Right lobe of liver (tissue), 4 donors: ENCODE data around the gene SPOPL.

Source experiments
- POLR2A ChIP-seq: fragments of 450-650 bp; IDR thresholded peaks from one replicate; pipeline ENCODE4 v1.6.1; 2017; ENCODE audit warnings: antibody characterized with exemption, mild to moderate bottlenecking
- TF ChIP-seq, protein P1 (sequence below), 4 donors: fragments of 200-600 bp in 3 of 4; fragments of 450-650 bp in 1 of 4; IDR thresholded peaks; one replicate each; pipeline versions ENCODE4 v1.5.1 to v1.8.0; 2016 to 2022; ENCODE audit warnings: antibody characterized with exemption in 4 of 4, mild to moderate bottlenecking in 2 of 4
- donor health status: DM: no; HTN: no; CAD: no.
- donor health status: DM: no; HTN: no; CAD: no.
- donor health status: DM: no; HTN: yes; CAD: no.

GRCh38 chr2:138468617-138469016 is 33.0 kb upstream of the SPOPL start:
- TF ChIP-seq, protein P1, sequence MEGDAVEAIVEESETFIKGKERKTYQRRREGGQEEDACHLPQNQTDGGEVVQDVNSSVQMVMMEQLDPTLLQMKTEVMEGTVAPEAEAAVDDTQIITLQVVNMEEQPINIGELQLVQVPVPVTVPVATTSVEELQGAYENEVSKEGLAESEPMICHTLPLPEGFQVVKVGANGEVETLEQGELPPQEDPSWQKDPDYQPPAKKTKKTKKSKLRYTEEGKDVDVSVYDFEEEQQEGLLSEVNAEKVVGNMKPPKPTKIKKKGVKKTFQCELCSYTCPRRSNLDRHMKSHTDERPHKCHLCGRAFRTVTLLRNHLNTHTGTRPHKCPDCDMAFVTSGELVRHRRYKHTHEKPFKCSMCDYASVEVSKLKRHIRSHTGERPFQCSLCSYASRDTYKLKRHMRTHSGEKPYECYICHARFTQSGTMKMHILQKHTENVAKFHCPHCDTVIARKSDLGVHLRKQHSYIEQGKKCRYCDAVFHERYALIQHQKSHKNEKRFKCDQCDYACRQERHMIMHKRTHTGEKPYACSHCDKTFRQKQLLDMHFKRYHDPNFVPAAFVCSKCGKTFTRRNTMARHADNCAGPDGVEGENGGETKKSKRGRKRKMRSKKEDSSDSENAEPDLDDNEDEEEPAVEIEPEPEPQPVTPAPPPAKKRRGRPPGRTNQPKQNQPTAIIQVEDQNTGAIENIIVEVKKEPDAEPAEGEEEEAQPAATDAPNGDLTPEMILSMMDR (IDR thresholded peaks at IDR 0.05) = no peak
- no peak for TF ChIP-seq POLR2A
